IMR-90 (cell line): ENCODE data around the gene TGM4. TPM values are rescaled to one million over a fixed set of nuclear protein-coding genes. Genes with fewer than 3 reads are reported as not detected.

Experiments used
- ATAC-seq: fragments of 200-7000 bp; cut with Tn5 transposase; 2 replicates; pipeline ENCODE4 v1.9.1; 2020; ENCODE audit warnings: low read depth, mild to moderate bottlenecking, moderate library complexity
- BruUV-seq: library from RNA; stranded (reverse); fragments of 400-500 nt; replicated peaks from 2 replicates; lab custom pipeline; 2021; lab: Mats Ljungman, UMichigan
- CTCF ChIA-PET: fragments of 300-600 bp; formaldehyde crosslinking; extraction: SDS; loops from one replicate; lab custom pipeline; 2021; ENCODE audit warnings: antibody characterized with exemption; lab: Yijun Ruan, JAX
- POLR2A ChIA-PET: fragments of 300-600 bp; sonication (Branson Sonifier 250); formaldehyde crosslinking; loops from one replicate; lab custom pipeline; 2022; ENCODE audit warnings: antibody characterized with exemption; ENCODE audit not compliant: unreplicated experiment; lab: Charles Lee
- DNase-seq: peaks from one replicate; pipeline ENCODE4 v3.0.0; 2013
- H2AFZ ChIP-seq: replicated peaks from 2 replicates; pipeline ENCODE3; 2013; ENCODE audit warnings: low read length, mild to moderate bottlenecking; ENCODE audit not compliant: poor library complexity
- H2AK5ac ChIP-seq: 2 replicates; pipeline ENCODE4 v1.6.1; 2013; ENCODE audit warnings: low read depth, low read length, inconsistent platforms
- H2AK9ac ChIP-seq: replicated peaks from 2 replicates; pipeline ENCODE3; 2013; ENCODE audit warnings: mild to moderate bottlenecking, low read depth, low read length, moderate library complexity; ENCODE audit not compliant: poor library complexity
- H2BK120ac ChIP-seq: 2 replicates; pipeline ENCODE4 v1.6.1; 2013; ENCODE audit warnings: low read depth, low read length, inconsistent platforms
- H2BK15ac ChIP-seq: 3 replicates; pipeline ENCODE4 v1.6.1; 2013; ENCODE audit warnings: low read depth, low read length, inconsistent platforms
- H2BK20ac ChIP-seq: 2 replicates; pipeline ENCODE4 v1.6.1; 2013; ENCODE audit warnings: low read depth, mild to moderate bottlenecking, inconsistent platforms, low read length, moderate library complexity
- H2BK5ac ChIP-seq: 2 replicates; pipeline ENCODE4 v1.6.1; 2013; ENCODE audit warnings: mild to moderate bottlenecking, low read depth, low read length, inconsistent platforms; ENCODE audit not compliant: poor library complexity, severe bottlenecking
- H3K14ac ChIP-seq: replicated peaks from 2 replicates; pipeline ENCODE4 v1.6.1; 2013; ENCODE audit warnings: low read depth, low read length, inconsistent platforms
- H3K18ac ChIP-seq: 2 replicates; pipeline ENCODE4 v1.6.1; 2013; ENCODE audit warnings: low read depth, low read length, control low read depth
- H3K23ac ChIP-seq: 2 replicates; pipeline ENCODE4 v1.6.1; 2013; ENCODE audit warnings: low read depth, low read length, inconsistent platforms
- H3K27ac ChIP-seq: 2 replicates; pipeline ENCODE4 v1.5.1; 2013; ENCODE audit warnings: mild to moderate bottlenecking, control low read depth, low read length; ENCODE audit not compliant: insufficient read depth
- H3K27me3 ChIP-seq: 2 replicates; pipeline ENCODE4 v1.6.1; 2013; ENCODE audit warnings: low read length; ENCODE audit not compliant: control insufficient read depth, insufficient read depth
- H3K36me3 ChIP-seq: 2 replicates; pipeline ENCODE4 v1.6.1; 2013; ENCODE audit warnings: low read length, mixed read lengths; ENCODE audit not compliant: control insufficient read depth, insufficient read depth
- H3K4ac ChIP-seq: 2 replicates; pipeline ENCODE4 v1.6.1; 2013; ENCODE audit warnings: low read depth, low read length, inconsistent platforms
- H3K4me1 ChIP-seq: 2 replicates; pipeline ENCODE4 v1.6.1; 2013; ENCODE audit warnings: low read length, mixed read lengths; ENCODE audit not compliant: control insufficient read depth, insufficient read depth
- H3K4me2 ChIP-seq: 2 replicates; pipeline ENCODE4 v1.6.1; 2013; ENCODE audit warnings: low read depth, mild to moderate bottlenecking, control low read depth, low read length, moderate library complexity
- H3K4me3 ChIP-seq: 2 replicates; pipeline ENCODE4 v1.5.1; 2013; ENCODE audit warnings: low read depth, mild to moderate bottlenecking, control low read depth, low read length, moderate library complexity; ENCODE audit not compliant: insufficient read depth
- H3K56ac ChIP-seq: 2 replicates; pipeline ENCODE4 v1.6.1; 2013; ENCODE audit warnings: low read length, inconsistent platforms; ENCODE audit not compliant: insufficient read depth; ENCODE audit errors: extremely low read depth
- H3K79me1 ChIP-seq, 2 experiments: 2 replicates each; pipeline ENCODE4 v1.6.1; 2013; ENCODE audit warnings: low read length in 2 of 2, inconsistent platforms in 1 of 2, low read depth in 1 of 2
- H3K9ac ChIP-seq: 2 replicates; pipeline ENCODE4 v1.6.1; 2013; ENCODE audit warnings: low read depth, low read length, control low read depth
- H3K9me1 ChIP-seq: 2 replicates; pipeline ENCODE4 v1.6.1; 2013; ENCODE audit warnings: low read length, inconsistent platforms; ENCODE audit not compliant: insufficient read depth
- H3K9me3 ChIP-seq: 2 replicates; pipeline ENCODE4 v1.6.1; 2013; ENCODE audit warnings: low read length; ENCODE audit not compliant: control insufficient read depth, insufficient read depth
- H4K20me1 ChIP-seq: 2 replicates; pipeline ENCODE4 v1.6.1; 2013; ENCODE audit warnings: low read length, inconsistent platforms; ENCODE audit not compliant: insufficient read depth
- H4K5ac ChIP-seq: 2 replicates; pipeline ENCODE4 v1.6.1; 2013; ENCODE audit warnings: mild to moderate bottlenecking, low read depth, low read length, control low read depth
- H4K8ac ChIP-seq, 2 experiments: 2 replicates each; pipeline ENCODE4 v1.6.1; 2013; ENCODE audit warnings: low read depth in 2 of 2, low read length in 2 of 2, control low read depth in 1 of 2, inconsistent platforms in 1 of 2
- H4K91ac ChIP-seq: 2 replicates; pipeline ENCODE4 v1.6.1; 2013; ENCODE audit warnings: low read depth, low read length, inconsistent platforms; ENCODE audit not compliant: insufficient read depth
- BHLHE40 ChIP-seq: fragments of 150-350 bp; IDR thresholded peaks from 2 replicates; pipeline ENCODE4 v1.6.1; 2016; ENCODE audit warnings: mild to moderate bottlenecking, low read depth, low read length
- CEBPB ChIP-seq: IDR thresholded peaks from 2 replicates; pipeline ENCODE4 v1.6.1; 2012; ENCODE audit warnings: low read depth, low read length, improper control_type of control experiment
- MAFK ChIP-seq: IDR thresholded peaks from 2 replicates; pipeline ENCODE4 v1.6.1; 2012; ENCODE audit warnings: low read depth, low read length, improper control_type of control experiment
- POLR2A ChIP-seq: IDR thresholded peaks from 2 replicates; pipeline ENCODE4 v1.6.1; 2012; ENCODE audit warnings: mild to moderate bottlenecking, low read depth, low read length
- WGBS, 2 experiments: methylation state at CpG; one replicate each; pipeline versions ENCODE4 v1.1.5 to v1.1.7; 2013; ENCODE audit warnings: missing lambda C conversion rate in 2 of 2; ENCODE audit not compliant: insufficient read length in 1 of 2; ENCODE audit errors: extremely low coverage in 2 of 2; 5-methylcytosine and 5-hydroxymethylcytosine counted together
- dilution Hi-C: fragments of 300-500 bp; cut with HindIII; formaldehyde crosslinking; loops from one replicate; pipeline ENCODE4 v1.14.3; 2018; ENCODE audit warnings: low sequenced_read_pairs; ENCODE audit not compliant: unreplicated experiment
- in situ Hi-C: fragments of 300-500 bp; cut with MboI; formaldehyde crosslinking; loops from 3 replicates; pipeline ENCODE4 v1.14.3; 2019; ENCODE audit warnings: low sequenced_read_pairs, inconsistent platforms, mixed read lengths
- intact Hi-C: fragments of 100-400 bp; cut with micrococcal nuclease; formaldehyde crosslinking; loops from 2 replicates; pipeline ENCODE4 v1.10.0; 2022
- polyA plus RNA-seq, 3 experiments: library from polyadenylated mRNA; depleted of rRNA; stranded (reverse); fragments of >200 nt; gene quantifications; 2 replicates each; pipeline ENCODE4 v1.2.3, GENCODE V29; 2012; ENCODE audit warnings: low replicate concordance in 1 of 3
- total RNA-seq: library from RNA; depleted of rRNA; stranded (reverse); fragments of >200 nt; gene quantifications from 2 replicates; pipeline ENCODE4 v1.2.3, GENCODE V29; 2012

The TGM4 gene
- total and polyA plus RNA-seq, 2 of the 4 experiments (the other 2 are of a cell fraction) = under 0.01 to 0.10 TPM

DNA sequence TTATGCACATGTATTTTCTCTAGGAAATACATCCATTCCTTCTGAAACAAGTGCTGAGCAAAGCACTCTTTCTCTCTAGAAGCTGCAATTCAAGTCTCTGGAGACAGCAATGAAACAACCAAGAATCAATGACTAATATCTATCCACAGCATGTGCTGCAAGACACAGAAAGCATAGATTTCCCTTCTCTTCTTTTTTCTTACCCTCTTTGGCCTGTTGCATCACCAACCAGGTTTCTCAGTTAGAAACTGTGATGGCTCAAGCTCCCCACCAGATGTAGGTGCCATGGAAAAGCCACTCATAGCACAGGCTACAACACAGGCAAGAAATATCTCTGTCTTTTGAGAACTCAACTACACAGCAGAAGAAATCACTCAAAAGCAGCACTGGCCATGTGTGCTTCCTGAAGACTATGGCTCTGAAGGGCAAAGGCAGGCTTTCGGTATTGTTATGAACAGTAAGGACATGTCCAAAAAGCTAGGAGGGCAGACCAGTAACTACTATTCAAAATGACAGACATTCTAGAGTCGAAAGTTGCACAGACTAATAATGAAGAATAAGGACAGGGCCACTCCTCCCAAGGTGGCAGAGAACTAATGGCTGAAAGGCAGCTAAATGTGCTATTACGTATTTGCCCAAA lies 86.1 kb downstream of the TGM4 start:
- intact Hi-C loops (no loop called here), dilution Hi-C loops (no loop called here), in situ Hi-C loops (no loop called here)
- peaks cover 14% of the 10 kb centered on the region for H3K4me1 ChIP-seq
- no peak overlapping the region for H3K14ac ChIP-seq
- H3K36me3 ChIP-seq = peaks cover 20% of the 10 kb centered on the region
- H2AFZ ChIP-seq = no peak overlapping the region
- H3K27me3 ChIP-seq = no peaks in the 10 kb centered on the region
- POLR2A ChIA-PET = no interaction called here
- no peak overlapping the region for H3K4me3 ChIP-seq
- peaks cover 37 to 93% of the 10 kb centered on the region in 2 experiments for H3K79me1 ChIP-seq
- peaks cover 24% of the 10 kb centered on the region for H3K9me1 ChIP-seq
- no peak overlapping the region for H3K9ac ChIP-seq
- H2BK20ac ChIP-seq = no peak overlapping the region
- no peak overlapping the region for H3K27ac ChIP-seq
- WGBS, 2 experiments = 100% methylated on average over 1 of the region's 3 CpGs; no CpG with 5 or more reads in 1 of the 2 experiments
- H3K4ac ChIP-seq = no peak overlapping the region
- no peak overlapping the region for H4K91ac ChIP-seq
- no peak overlapping the region for H2BK120ac ChIP-seq
- BruUV-seq = no TSS peak
- no peaks in the 10 kb centered on the region for H3K9me3 ChIP-seq
- H3K4me2 ChIP-seq = no peak overlapping the region
- H4K20me1 ChIP-seq = peaks cover 62% of the 10 kb centered on the region
- TF ChIP-seq BHLHE40 (no peak), CEBPB (peak; percentile 64), MAFK (0 out of 2 replicates have a peak, but pooled peaks have one; percentile 14), POLR2A (no peak)
- H2BK5ac ChIP-seq = no peak overlapping the region
- DNase-seq (peak; percentile 50), ATAC-seq (peak; percentile 25)
- no peak overlapping the region for H2AK9ac ChIP-seq
- CTCF ChIA-PET = interaction anchor here (0.6 to 1.0 kb wide), 2 partner anchors 12 to 41 kb away, joined by 3 to 4 read pairs; no protein-coding TSS in a partner anchor
- H4K5ac ChIP-seq = no peak overlapping the region
- no peak overlapping the region for H3K56ac ChIP-seq
- no peak overlapping the region for H2AK5ac ChIP-seq
- H3K23ac ChIP-seq = no peak overlapping the region
- H3K18ac ChIP-seq = no peak overlapping the region
- no peak overlapping the region for H4K8ac ChIP-seq
- no peak overlapping the region for H2BK15ac ChIP-seq
